Stomach (tissue), 9 donors: ENCODE results near the gene B4GALNT3. TPM values are rescaled to one million over a fixed set of nuclear protein-coding genes. Genes with fewer than 3 reads are reported as not detected.
A peak's percentile ranks its signal among the peaks of the same experiment; 100 is the strongest.

Source experiments
- DNase-seq, 2 donors: peaks; one replicate each; pipeline versions ENCODE4 v3.0.0 to v3.0.0-alpha.2; 2013 to 2019
- H3K27ac ChIP-seq, 5 donors: fragments of 200-600 bp in 4 of 5; sonication (generic) in 4 of 5; one replicate each; pipeline ENCODE4 v1.5.1; 2013 to 2019; ENCODE audit warnings: mild to moderate bottlenecking in 1 of 5, moderate library complexity in 1 of 5
- H3K27me3 ChIP-seq, 3 donors: fragments of 200-600 bp; sonication (generic); one replicate each; pipeline ENCODE4 v1.5.1; 2017 to 2019; ENCODE audit warnings: mixed run types in 1 of 3
- H3K36me3 ChIP-seq, 4 donors: fragments of 200-600 bp; sonication (generic); 1 replicate in 3 of 4; 2 replicates in 1 of 4; pipeline ENCODE4 v1.5.1; 2016 to 2019
- H3K4me1 ChIP-seq, 4 donors: fragments of 200-600 bp; sonication (generic); one replicate each; pipeline ENCODE4 v1.5.1; 2016 to 2019
- H3K4me3 ChIP-seq, 4 donors: fragments of 200-600 bp; sonication (generic) in 3 of 4; one replicate each; pipeline ENCODE4 v1.5.1; 2016 to 2019; ENCODE audit warnings: mild to moderate bottlenecking in 1 of 4
- H3K9me3 ChIP-seq, 4 donors: fragments of 200-600 bp; sonication (generic); one replicate each; pipeline ENCODE4 v1.5.1; 2016 to 2019
- EP300 ChIP-seq: sonication (generic); formaldehyde crosslinking; IDR thresholded peaks from one replicate; pipeline ENCODE4 v1.6.1; 2017; ENCODE audit warnings: antibody characterized with exemption
- POLR2A ChIP-seq, 4 donors: fragments of 450-650 bp; IDR thresholded peaks; one replicate each; pipeline ENCODE4 v1.6.1; 2016; ENCODE audit warnings: antibody characterized with exemption in 4 of 4, control low read depth in 2 of 4, mild to moderate bottlenecking in 1 of 4, moderate library complexity in 1 of 4
- POLR2AphosphoS5 ChIP-seq, 3 donors: sonication (generic); formaldehyde crosslinking; IDR thresholded peaks; one replicate each; pipeline ENCODE4 v1.6.1; 2016; ENCODE audit warnings: antibody characterized with exemption in 3 of 3
- WGBS, 5 donors: extraction: QIAGEN DNeasy Blood & Tissue Kit in 3 of 5; methylation state at CpG; one replicate each; pipeline versions ENCODE4 v1.1.5 to v1.1.7; 2013 to 2018; 5-methylcytosine and 5-hydroxymethylcytosine counted together
- intact Hi-C: fragments of 100-400 bp; cut with DNase I; formaldehyde crosslinking; loops from one replicate; pipeline ENCODE4 v1.15.1; 2023; ENCODE audit warnings: low total_unique reads
- polyA plus RNA-seq, 3 donors: library from polyadenylated mRNA; stranded (reverse); fragments of 200-250 nt; gene quantifications; one replicate each; pipeline ENCODE4 v1.2.3, GENCODE V29; 2013
- total RNA-seq, 5 donors: library from RNA; depleted of rRNA; stranded (reverse); fragments of >200 nt; gene quantifications; one replicate each; pipeline versions ENCODE4 v1.1.0 to v1.2.3, GENCODE V29; 2014 to 2016
- TF ChIP-seq, protein P1 (sequence below), 7 experiments: fragments of 450-650 bp in 4 of 7; fragments of 200-600 bp in 3 of 7; sonication (generic) in 3 of 7; IDR thresholded peaks; one replicate each; pipeline ENCODE4 v1.5.1; 2016 to 2019; ENCODE audit warnings: antibody characterized with exemption in 7 of 7, control low read depth in 2 of 7, mild to moderate bottlenecking in 1 of 7
- donor health status: healthy with polysubstance abuse.
- donor health status: Bipolar disorder and iron deficiency.
- donor health status: healthy.

Gene B4GALNT3
- total and polyA plus RNA-seq, 8 donors = 20.8 to 332 (median 71.0) TPM

DNA sequence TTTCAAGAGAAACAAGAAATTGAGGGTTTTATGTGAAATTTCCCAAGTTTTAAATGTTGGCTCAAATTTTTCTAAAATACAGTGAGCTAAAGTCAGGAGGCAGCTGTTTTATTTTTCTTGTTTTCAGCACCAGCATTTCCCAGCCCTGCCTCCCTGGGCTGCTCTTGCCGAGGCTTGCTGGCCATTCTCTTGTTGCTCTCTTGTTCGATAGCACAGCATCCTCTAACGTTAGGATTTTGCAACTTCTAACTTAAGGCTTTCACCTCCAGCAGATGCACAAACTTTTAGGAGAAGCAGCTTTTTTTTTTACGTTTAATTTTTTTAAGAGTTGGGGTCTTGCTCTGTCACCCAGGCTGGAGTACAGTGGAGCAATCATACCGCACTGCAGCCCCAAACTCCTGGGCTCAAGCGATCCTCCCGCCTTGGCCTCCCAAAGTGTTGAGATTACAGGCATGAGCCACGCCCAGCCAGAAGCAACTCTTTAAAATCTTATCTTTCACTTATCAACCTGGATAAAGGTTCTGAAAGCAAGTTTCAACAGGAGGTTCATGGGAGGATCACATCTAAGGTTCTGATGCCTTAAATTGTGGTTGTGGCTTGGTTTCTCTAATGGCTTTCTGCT, 40.2 kb downstream of the B4GALNT3 start:
- DNase-seq = peak in 1 of 2 donors; percentile 30
- no peak overlapping the region for H3K4me3 ChIP-seq
- peak overlapping the region; percentile 81 to 94 (median 88) for H3K27ac ChIP-seq
- H3K36me3 ChIP-seq = no peaks in the 10 kb centered on the region
- 42 to 74% (median 51%) methylated on average over 8 of the region's 8 CpGs for WGBS, 5 donors
- TF ChIP-seq POLR2A (IDR thresholded peaks at IDR 0.05) = no peak
- TF ChIP-seq, protein P1, sequence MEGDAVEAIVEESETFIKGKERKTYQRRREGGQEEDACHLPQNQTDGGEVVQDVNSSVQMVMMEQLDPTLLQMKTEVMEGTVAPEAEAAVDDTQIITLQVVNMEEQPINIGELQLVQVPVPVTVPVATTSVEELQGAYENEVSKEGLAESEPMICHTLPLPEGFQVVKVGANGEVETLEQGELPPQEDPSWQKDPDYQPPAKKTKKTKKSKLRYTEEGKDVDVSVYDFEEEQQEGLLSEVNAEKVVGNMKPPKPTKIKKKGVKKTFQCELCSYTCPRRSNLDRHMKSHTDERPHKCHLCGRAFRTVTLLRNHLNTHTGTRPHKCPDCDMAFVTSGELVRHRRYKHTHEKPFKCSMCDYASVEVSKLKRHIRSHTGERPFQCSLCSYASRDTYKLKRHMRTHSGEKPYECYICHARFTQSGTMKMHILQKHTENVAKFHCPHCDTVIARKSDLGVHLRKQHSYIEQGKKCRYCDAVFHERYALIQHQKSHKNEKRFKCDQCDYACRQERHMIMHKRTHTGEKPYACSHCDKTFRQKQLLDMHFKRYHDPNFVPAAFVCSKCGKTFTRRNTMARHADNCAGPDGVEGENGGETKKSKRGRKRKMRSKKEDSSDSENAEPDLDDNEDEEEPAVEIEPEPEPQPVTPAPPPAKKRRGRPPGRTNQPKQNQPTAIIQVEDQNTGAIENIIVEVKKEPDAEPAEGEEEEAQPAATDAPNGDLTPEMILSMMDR (IDR thresholded peaks at IDR 0.05) = no peak
- peak in 1 of 3 donors; percentile 38 for TF ChIP-seq POLR2AphosphoS5 (IDR thresholded peaks at IDR 0.05)
- TF ChIP-seq EP300 = no peak
- intact Hi-C loops = no loop called here
- H3K9me3 ChIP-seq = no peaks in the 10 kb centered on the region
- H3K4me1 ChIP-seq = peaks cover 16 to 40% (median 32%) of the 10 kb centered on the region in 4 donors
- H3K27me3 ChIP-seq = no peaks in the 10 kb centered on the region

DNA sequence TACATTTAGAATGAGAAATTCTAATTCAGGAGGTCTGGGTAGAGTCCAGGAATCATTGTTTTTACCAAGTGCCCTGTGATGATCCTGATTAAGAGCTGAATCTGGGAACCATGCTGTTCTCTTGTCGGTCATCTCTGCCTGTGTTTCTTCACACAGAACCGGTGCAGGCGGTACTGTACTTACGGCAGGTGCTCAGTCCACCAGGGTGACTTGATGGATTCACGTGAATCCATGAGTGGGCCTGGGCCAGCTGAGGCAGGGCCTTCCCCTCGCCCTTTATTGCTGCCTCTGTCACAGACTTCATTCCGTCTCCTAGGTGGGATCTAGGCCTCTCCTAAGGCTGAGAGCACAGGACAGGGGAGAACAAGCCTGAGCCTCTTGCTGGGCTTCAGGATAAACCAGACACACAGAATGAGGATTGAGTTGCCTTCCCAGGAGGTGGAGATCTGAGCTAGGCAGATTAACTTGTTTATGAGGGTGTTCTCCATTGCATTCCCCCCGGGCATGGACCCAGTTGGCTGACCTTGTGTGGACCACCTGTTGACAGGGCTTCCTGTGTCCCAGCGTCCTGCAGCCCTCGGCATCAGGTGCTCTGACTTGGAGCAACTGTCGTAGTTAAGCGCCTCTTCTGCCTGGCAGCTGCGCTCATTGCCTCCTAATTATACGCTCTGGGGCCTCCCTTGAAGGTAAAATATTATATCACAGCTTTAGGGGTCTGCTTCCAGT, 42.1 kb downstream of the B4GALNT3 start:
- Histone ChIP-seq H3K4me3 (no peak overlapping the region), H3K27ac (peak overlapping the region; percentile 81 to 94 (median 88)), H3K9me3 (no peaks in the 10 kb centered on the region), H3K4me1 (peaks cover 16 to 33% (median 30%) of the 10 kb centered on the region in 4 donors), H3K27me3 (no peaks in the 10 kb centered on the region), H3K36me3 (no peaks in the 10 kb centered on the region)
- intact Hi-C loops = no loop called here
- no peak for TF ChIP-seq EP300
- peak in 1 of 2 donors; percentile 25 for DNase-seq
- 81 to 93% (median 83%) methylated on average over 13 to 14 of the region's 14 CpGs for WGBS, 5 donors

DNA sequence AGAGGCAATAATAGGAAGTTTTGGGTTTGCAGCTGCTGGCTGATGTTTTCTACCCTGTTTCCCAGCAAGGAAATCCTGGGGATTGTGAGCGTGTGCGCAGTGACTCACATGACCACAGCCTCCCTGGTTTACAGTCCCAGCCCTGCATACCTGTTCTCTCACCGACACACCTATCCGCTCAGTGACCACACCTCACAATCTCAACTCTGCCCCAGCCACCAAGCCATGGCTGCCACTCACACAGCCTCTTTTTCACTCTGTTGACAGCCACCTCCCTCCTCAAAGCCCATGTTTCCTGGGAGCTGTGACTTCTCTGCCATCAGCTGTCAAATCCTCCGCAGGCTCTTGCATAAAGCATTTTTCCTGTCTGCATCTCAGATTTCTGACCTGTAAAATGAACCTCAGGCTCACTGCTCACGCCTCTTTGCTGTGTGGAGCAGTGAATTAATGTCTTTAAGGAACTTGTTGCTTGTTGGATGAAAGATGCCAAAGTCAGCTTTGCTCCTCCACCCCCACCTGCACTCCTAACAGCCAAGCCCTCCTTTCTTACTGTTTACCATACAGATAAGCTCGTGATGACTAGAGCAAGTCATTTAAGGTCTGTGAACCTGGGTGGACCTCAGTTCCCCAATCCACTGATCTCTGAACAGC, 43.5 kb downstream of the B4GALNT3 start:
- peak; percentile 84 to 95 for DNase-seq
- 13 to 41% (median 22%) methylated on average over 7 of the region's 7 CpGs for WGBS, 5 donors
- no peaks in the 10 kb centered on the region for H3K27me3 ChIP-seq
- no peaks in the 10 kb centered on the region for H3K9me3 ChIP-seq
- H3K27ac ChIP-seq = peak overlapping the region; percentile 81 to 94 (median 88)
- peaks cover 27 to 37% (median 35%) of the 10 kb centered on the region in 4 donors for H3K4me1 ChIP-seq
- no peak overlapping the region for H3K4me3 ChIP-seq
- intact Hi-C loops = no loop called here
- no peaks in the 10 kb centered on the region for H3K36me3 ChIP-seq
- TF ChIP-seq, protein P1 (IDR thresholded peaks at IDR 0.05) = no peak
- TF ChIP-seq POLR2AphosphoS5 (IDR thresholded peaks at IDR 0.05) = peak in 2 of 3 donors; percentile 70 to 85
- no peak for TF ChIP-seq EP300
- TF ChIP-seq POLR2A (IDR thresholded peaks at IDR 0.05) = no peak

DNA sequence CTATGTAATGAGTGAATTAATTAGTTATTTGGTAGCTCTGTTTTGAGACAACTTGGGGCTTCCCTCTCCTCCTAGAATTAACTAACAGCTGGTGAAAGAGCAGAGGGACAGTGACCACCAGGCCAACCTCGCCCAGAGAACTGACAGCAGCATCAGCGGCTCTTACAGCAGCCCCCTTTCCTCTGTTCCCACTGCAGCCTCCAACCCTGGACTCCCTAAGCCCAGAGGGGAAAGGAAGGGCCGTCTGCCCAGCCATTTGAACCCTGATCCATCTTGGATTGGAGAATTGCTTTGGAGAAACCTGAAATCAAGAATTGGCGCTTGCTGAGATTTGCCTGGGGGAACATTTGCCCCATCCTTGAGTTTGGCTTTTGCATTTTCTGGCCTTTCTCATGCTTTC, 45.5 kb downstream of the B4GALNT3 start:
- Histone ChIP-seq H3K36me3 (no peaks in the 10 kb centered on the region), H3K9me3 (no peaks in the 10 kb centered on the region), H3K4me3 (no peak overlapping the region), H3K27ac (peak overlapping the region in 3 of 5 donors; percentile 49 to 94 (median 81)), H3K27me3 (no peaks in the 10 kb centered on the region), H3K4me1 (peaks cover 40 to 56% (median 46%) of the 10 kb centered on the region in 4 donors)
- no peak for TF ChIP-seq EP300
- TF ChIP-seq POLR2AphosphoS5 (IDR thresholded peaks at IDR 0.05) = no peak
- TF ChIP-seq, protein P1 (IDR thresholded peaks at IDR 0.05) = no peak
- no peak for TF ChIP-seq POLR2A (IDR thresholded peaks at IDR 0.05)
- DNase-seq = peak in 1 of 2 donors; percentile 17
- intact Hi-C loops = no loop called here
- WGBS, 5 donors = 88 to 97% (median 90%) methylated on average over 4 of the region's 4 CpGs
